ENCODE data around the gene ASB5. TPM values are rescaled to one million over a fixed set of nuclear protein-coding genes. Genes with fewer than 3 reads are reported as not detected.

Gene ASB5
- total RNA-seq, 3 donors from 2014 or later (not counting 1 experiment from before 2014, with no cell fraction given), result not detected

DNA sequence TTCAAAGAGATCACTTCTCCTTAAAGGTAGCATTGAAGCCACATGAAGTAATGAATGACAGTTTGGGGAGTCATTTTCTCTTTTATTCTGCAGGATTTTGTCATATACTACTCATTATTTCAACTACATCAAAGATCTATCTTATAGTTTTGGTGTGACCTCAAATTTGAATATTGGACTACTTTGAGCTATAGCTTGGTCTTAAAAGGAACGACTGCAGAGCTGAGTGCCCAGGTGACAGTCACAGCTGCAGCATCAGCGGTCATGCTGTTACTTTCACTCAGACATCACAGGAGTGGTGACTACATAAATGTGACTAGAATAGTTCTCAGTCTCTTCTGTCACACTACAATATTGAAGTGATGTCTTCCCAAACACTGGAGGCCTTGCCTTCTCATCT is 40.0 kb upstream of the ASB5 start:
- Histone ChIP-seq H3K4me1 (ENCODE audit: control insufficient read depth, insufficient read depth, low read length) (no peaks in the 10 kb centered on the region), H3K27ac (ENCODE audit: low read length) (no peak overlapping the region), H3K9me3 (ENCODE audit: control insufficient read depth, insufficient read depth, low read length) (no peaks in the 10 kb centered on the region), H3K4me3 (ENCODE audit: low read length) (no peak overlapping the region), H3K36me3 (ENCODE audit: control insufficient read depth, insufficient read depth, low read length) (no peaks in the 10 kb centered on the region), H3K27me3 (ENCODE audit: control insufficient read depth, insufficient read depth, low read length) (peaks cover 6% of the 10 kb centered on the region)
- intact Hi-C loops (cut with micrococcal nuclease), result no loop called here
- no peaks in the 10 kb centered on the region for H3K36me3 Mint-ChIP-seq
- peak in 1 of 3 donors; percentile 39 for ATAC-seq
- no peak for DNase-seq
- H3K27me3 Mint-ChIP-seq (ENCODE audit: low read depth in 2 of 2), result peaks cover 13 to 18% of the 10 kb centered on the region in 2 donors
- TF ChIP-seq, protein P1, sequence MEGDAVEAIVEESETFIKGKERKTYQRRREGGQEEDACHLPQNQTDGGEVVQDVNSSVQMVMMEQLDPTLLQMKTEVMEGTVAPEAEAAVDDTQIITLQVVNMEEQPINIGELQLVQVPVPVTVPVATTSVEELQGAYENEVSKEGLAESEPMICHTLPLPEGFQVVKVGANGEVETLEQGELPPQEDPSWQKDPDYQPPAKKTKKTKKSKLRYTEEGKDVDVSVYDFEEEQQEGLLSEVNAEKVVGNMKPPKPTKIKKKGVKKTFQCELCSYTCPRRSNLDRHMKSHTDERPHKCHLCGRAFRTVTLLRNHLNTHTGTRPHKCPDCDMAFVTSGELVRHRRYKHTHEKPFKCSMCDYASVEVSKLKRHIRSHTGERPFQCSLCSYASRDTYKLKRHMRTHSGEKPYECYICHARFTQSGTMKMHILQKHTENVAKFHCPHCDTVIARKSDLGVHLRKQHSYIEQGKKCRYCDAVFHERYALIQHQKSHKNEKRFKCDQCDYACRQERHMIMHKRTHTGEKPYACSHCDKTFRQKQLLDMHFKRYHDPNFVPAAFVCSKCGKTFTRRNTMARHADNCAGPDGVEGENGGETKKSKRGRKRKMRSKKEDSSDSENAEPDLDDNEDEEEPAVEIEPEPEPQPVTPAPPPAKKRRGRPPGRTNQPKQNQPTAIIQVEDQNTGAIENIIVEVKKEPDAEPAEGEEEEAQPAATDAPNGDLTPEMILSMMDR (IDR thresholded peaks at IDR 0.05), result no peak
- H3K4me1 Mint-ChIP-seq, result no peaks in the 10 kb centered on the region
- WGBS (ENCODE audit: insufficient coverage), result 63% methylated on average over 2 of the region's 2 CpGs
- no peak overlapping the region for H3K27ac Mint-ChIP-seq
- H3K9me3 Mint-ChIP-seq, result no peaks in the 10 kb centered on the region
- H3K4me3 Mint-ChIP-seq, result no peak overlapping the region

DNA sequence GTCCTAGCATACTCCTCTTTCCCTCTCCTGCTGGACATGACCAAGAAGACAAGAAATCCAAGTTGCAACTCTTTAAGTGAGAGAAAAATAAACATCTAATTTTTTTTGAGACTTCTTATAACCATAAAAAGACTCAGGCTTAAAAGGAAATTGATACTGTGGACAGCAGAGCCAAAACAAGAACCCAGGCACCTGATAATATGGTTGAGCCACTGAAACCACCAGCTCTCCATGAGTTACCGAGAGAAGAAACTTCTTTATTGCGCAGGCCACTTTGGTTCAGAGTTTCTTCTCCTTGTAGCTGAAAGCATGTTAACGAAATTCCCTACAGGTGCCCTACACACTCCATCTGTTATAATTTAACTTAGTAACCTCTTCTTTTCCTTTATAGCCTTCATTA is 39.4 kb upstream of the ASB5 start:
- no peaks in the 10 kb centered on the region for H3K36me3 Mint-ChIP-seq
- DNase-seq (no peak), ATAC-seq (no peak)
- H3K4me1 Mint-ChIP-seq, result no peaks in the 10 kb centered on the region
- H3K27me3 Mint-ChIP-seq (ENCODE audit: low read depth in 2 of 2), result peaks cover 15 to 18% of the 10 kb centered on the region in 2 donors
- peaks cover 6% of the 10 kb centered on the region for H3K27me3 ChIP-seq (ENCODE audit: control insufficient read depth, insufficient read depth, low read length)
- TF ChIP-seq, protein P1 (IDR thresholded peaks at IDR 0.05), result no peak
- H3K36me3 ChIP-seq (ENCODE audit: control insufficient read depth, insufficient read depth, low read length), result no peaks in the 10 kb centered on the region
- H3K4me3 Mint-ChIP-seq, result no peak overlapping the region
- H3K9me3 ChIP-seq (ENCODE audit: control insufficient read depth, insufficient read depth, low read length), result no peaks in the 10 kb centered on the region
- no peaks in the 10 kb centered on the region for H3K4me1 ChIP-seq (ENCODE audit: control insufficient read depth, insufficient read depth, low read length)
- intact Hi-C loops (cut with micrococcal nuclease), result no loop called here
- H3K27ac ChIP-seq (ENCODE audit: low read length), result no peak overlapping the region
- H3K27ac Mint-ChIP-seq, result no peak overlapping the region
- H3K9me3 Mint-ChIP-seq, result no peaks in the 10 kb centered on the region
- WGBS (ENCODE audit: insufficient coverage), result 94% methylated on average over 3 of the region's 3 CpGs
- H3K4me3 ChIP-seq (ENCODE audit: low read length), result no peak overlapping the region

DNA sequence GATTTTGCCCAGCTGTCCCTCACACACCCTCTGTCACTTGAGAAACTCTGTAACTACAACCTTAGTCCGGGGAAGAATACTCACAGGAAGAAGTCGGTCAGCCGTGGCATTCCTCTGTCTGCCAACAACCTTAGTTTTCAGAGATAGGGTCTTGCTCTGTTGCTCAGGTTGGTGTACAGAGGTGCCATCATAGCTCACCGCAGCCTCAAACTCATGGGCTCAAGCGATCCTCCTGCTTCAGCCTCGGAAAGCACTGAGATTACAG is 38.6 kb upstream of the ASB5 start:
- H3K9me3 ChIP-seq (ENCODE audit: control insufficient read depth, insufficient read depth, low read length), result no peaks in the 10 kb centered on the region
- TF ChIP-seq, protein P1 (IDR thresholded peaks at IDR 0.05), result no peak
- no peak overlapping the region for H3K4me3 ChIP-seq (ENCODE audit: low read length)
- no peak overlapping the region for H3K4me3 Mint-ChIP-seq
- DNase-seq (no peak), ATAC-seq (no peak)
- WGBS (ENCODE audit: insufficient coverage), result 92% methylated on average over 6 of the region's 6 CpGs
- no peaks in the 10 kb centered on the region for H3K4me1 ChIP-seq (ENCODE audit: control insufficient read depth, insufficient read depth, low read length)
- no peak overlapping the region for H3K27ac ChIP-seq (ENCODE audit: low read length)
- H3K27ac Mint-ChIP-seq, result no peak overlapping the region
- peaks cover 21 to 25% of the 10 kb centered on the region in 2 donors for H3K27me3 Mint-ChIP-seq (ENCODE audit: low read depth in 2 of 2)
- no peaks in the 10 kb centered on the region for H3K4me1 Mint-ChIP-seq
- no peaks in the 10 kb centered on the region for H3K36me3 Mint-ChIP-seq
- intact Hi-C loops (cut with micrococcal nuclease), result no loop called here
- no peaks in the 10 kb centered on the region for H3K9me3 Mint-ChIP-seq
- no peaks in the 10 kb centered on the region for H3K36me3 ChIP-seq (ENCODE audit: control insufficient read depth, insufficient read depth, low read length)
- peaks cover 6% of the 10 kb centered on the region for H3K27me3 ChIP-seq (ENCODE audit: control insufficient read depth, insufficient read depth, low read length)

DNA sequence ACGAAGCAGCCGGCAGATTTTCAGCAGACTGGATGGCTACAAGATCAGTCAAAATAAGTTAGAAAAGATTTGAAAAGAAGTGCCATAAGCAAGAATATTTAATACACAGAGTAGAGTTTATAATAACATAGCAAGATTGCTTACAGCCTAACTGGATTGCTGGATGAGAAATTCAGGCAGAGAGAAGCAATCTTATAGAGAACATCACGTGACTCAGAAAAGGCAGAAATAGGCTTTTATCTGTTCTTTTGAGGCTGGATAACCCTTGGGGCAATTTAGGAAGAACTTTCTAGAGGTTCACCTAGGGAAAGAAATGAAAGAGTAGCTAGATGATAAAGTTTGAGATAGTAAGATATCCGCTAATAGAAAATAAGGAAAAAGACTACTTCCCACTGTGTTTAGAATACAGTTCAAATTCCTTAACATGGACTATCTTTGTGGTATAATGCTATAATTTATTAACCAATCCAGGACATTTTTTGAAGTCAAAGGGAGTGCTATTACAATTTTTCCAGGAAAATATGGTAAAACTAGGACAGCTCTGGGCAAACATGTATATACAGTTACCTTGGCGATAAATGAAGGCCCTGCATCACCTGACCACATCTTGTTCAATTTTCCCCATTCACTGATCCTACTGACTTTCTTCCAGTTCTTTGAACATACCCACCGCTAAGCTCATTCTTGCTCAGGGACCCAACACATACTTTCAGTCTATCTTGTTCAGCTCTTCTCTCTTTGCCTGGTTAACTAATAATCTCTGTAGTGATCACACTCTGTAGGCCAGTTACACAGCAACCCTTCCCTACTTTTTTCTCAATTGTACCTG is 38.0 kb upstream of the ASB5 start:
- H3K4me3 ChIP-seq (ENCODE audit: low read length), result no peak overlapping the region
- intact Hi-C loops (cut with micrococcal nuclease), result no loop called here
- Mint-ChIP-seq H3K27me3 (ENCODE audit: low read depth in 2 of 2) (peaks cover 22 to 26% of the 10 kb centered on the region in 2 donors), H3K9me3 (no peaks in the 10 kb centered on the region), H3K4me1 (no peaks in the 10 kb centered on the region), H3K4me3 (no peak overlapping the region), H3K27ac (no peak overlapping the region), H3K36me3 (no peaks in the 10 kb centered on the region)
- no peak overlapping the region for H3K27ac ChIP-seq (ENCODE audit: low read length)
- ATAC-seq, result no peak
- no peak for DNase-seq
- H3K4me1 ChIP-seq (ENCODE audit: control insufficient read depth, insufficient read depth, low read length), result no peaks in the 10 kb centered on the region
- 97% methylated on average over 5 of the region's 6 CpGs for WGBS (ENCODE audit: insufficient coverage)
- H3K36me3 ChIP-seq (ENCODE audit: control insufficient read depth, insufficient read depth, low read length), result no peaks in the 10 kb centered on the region
- no peaks in the 10 kb centered on the region for H3K9me3 ChIP-seq (ENCODE audit: control insufficient read depth, insufficient read depth, low read length)
- peaks cover 6% of the 10 kb centered on the region for H3K27me3 ChIP-seq (ENCODE audit: control insufficient read depth, insufficient read depth, low read length)
- TF ChIP-seq, protein P1 (IDR thresholded peaks at IDR 0.05), result no peak

Measured in natural killer cell (primary cell).